SK-N-SH (cell line): ENCODE data around the gene PLAU. TPM values are rescaled to one million over a fixed set of nuclear protein-coding genes. Genes with fewer than 3 reads are reported as not detected.
"Not testable (repeated sequence)": the region's sequence is repeated elsewhere in the genome, so short reads cannot be mapped to it uniquely, and the experiment has no call there.

Source experiments
- CTCF ChIA-PET: fragments of 300-600, 350-600 bp; formaldehyde crosslinking; extraction: SDS; loops from one replicate; lab custom pipeline; 2021; lab: Yijun Ruan, JAX
- POLR2A ChIA-PET: fragments of 350-600 bp; sonication (Branson Sonifier 250); formaldehyde crosslinking; extraction: SDS; loops from one replicate; lab custom pipeline; 2020; ENCODE audit warnings: antibody characterized with exemption, inconsistent platforms; lab: Yijun Ruan, JAX
- DNase-seq: peaks from one replicate; pipeline ENCODE4 v3.0.0; 2012
- H2AFZ ChIP-seq: fragments of 200-600 bp; sonication (generic); 2 replicates; pipeline ENCODE4 v1.8.1; 2016; ENCODE audit warnings: antibody characterized with exemption, mild to moderate bottlenecking, low read depth
- H3F3A ChIP-seq: fragments of 200-600 bp; sonication (generic); replicated peaks from 2 replicates; pipeline ENCODE3; 2016; ENCODE audit warnings: antibody characterized with exemption, mild to moderate bottlenecking; ENCODE audit not compliant: insufficient read depth
- H3K27ac ChIP-seq, 2 experiments: fragments of 200-500 bp in 1 of 2; fragments of 200-600 bp in 1 of 2; sonication (Bioruptor generic) in 1 of 2; sonication (generic), shearing (Covaris generic) in 1 of 2; 2 replicates each; pipeline versions ENCODE4 v1.5.1 to v1.6.1; 2014 to 2016; ENCODE audit warnings: low read depth in 2 of 2, inconsistent platforms in 1 of 2, low read length in 1 of 2, mild to moderate bottlenecking in 1 of 2, mixed read lengths in 1 of 2
- H3K27me3 ChIP-seq: fragments of 200-600 bp; sonication (generic), shearing (Covaris generic); 2 replicates; pipeline ENCODE4 v1.6.1; 2016; ENCODE audit warnings: mixed run types; ENCODE audit not compliant: insufficient read depth
- H3K36me3 ChIP-seq, 2 experiments: fragments of 200-500 bp in 1 of 2; fragments of 200-600 bp in 1 of 2; sonication (Bioruptor generic) in 1 of 2; sonication (generic) in 1 of 2; replicated peaks in 1 of 2; 2 replicates each; pipeline versions ENCODE3 to v1.5.1; 2014 to 2016; ENCODE audit warnings: low read length in 1 of 2, mild to moderate bottlenecking in 1 of 2; ENCODE audit not compliant: insufficient read depth in 2 of 2, control insufficient read depth in 1 of 2
- H3K4me1 ChIP-seq, 2 experiments: fragments of 200-500 bp in 1 of 2; fragments of 200-600 bp in 1 of 2; sonication (Bioruptor generic) in 1 of 2; sonication (generic), shearing (Covaris generic) in 1 of 2; 2 replicates each; pipeline versions ENCODE4 v1.5.1 to v1.6.1; 2014 to 2016; ENCODE audit warnings: low read depth in 1 of 2, low read length in 1 of 2, mixed run types in 1 of 2; ENCODE audit not compliant: insufficient read depth in 2 of 2, control insufficient read depth in 1 of 2
- H3K4me2 ChIP-seq: fragments of 200-600 bp; sonication (generic), shearing (Covaris generic); 2 replicates; pipeline ENCODE4 v1.6.1; 2017; ENCODE audit warnings: mixed run types
- H3K4me3 ChIP-seq, 2 experiments: fragments of 200-500 bp in 1 of 2; fragments of 200-600 bp in 1 of 2; sonication (Bioruptor generic) in 1 of 2; sonication (generic), shearing (Covaris generic) in 1 of 2; 2 replicates each; pipeline versions ENCODE4 v1.5.1 to v1.8.1; 2014 to 2016; ENCODE audit warnings: low read depth in 2 of 2, inconsistent platforms in 1 of 2, low read length in 1 of 2, mild to moderate bottlenecking in 1 of 2, mixed read lengths in 1 of 2, moderate library complexity in 1 of 2
- H3K79me2 ChIP-seq: fragments of 200-600 bp; sonication (generic); 2 replicates; pipeline ENCODE4 v1.8.1; 2017; ENCODE audit warnings: mild to moderate bottlenecking; ENCODE audit not compliant: insufficient read depth
- H3K9ac ChIP-seq: fragments of 200-600 bp; sonication (generic); 2 replicates; pipeline ENCODE4 v1.6.1; 2017; ENCODE audit warnings: mixed run types
- H3K9me2 ChIP-seq: fragments of 200-600 bp; sonication (generic); 2 replicates; pipeline ENCODE4 v1.6.1; 2017; ENCODE audit warnings: mixed run types
- H3K9me3 ChIP-seq: fragments of 200-600 bp; sonication (generic); 2 replicates; pipeline ENCODE4 v1.6.1; 2017; ENCODE audit warnings: mixed run types, mild to moderate bottlenecking, moderate library complexity
- H4K20me1 ChIP-seq: fragments of 200-600 bp; sonication (generic); 2 replicates; pipeline ENCODE4 v1.6.1; 2017; ENCODE audit warnings: mild to moderate bottlenecking, mixed run types; ENCODE audit not compliant: insufficient read depth
- ELF1 ChIP-seq: IDR thresholded peaks from 2 replicates; pipeline ENCODE4 v1.4.0; 2012
- FOXJ3 ChIP-seq: sonication (generic); formaldehyde crosslinking; IDR thresholded peaks from 2 replicates; pipeline ENCODE4 v1.5.1; 2020; ENCODE audit warnings: mild to moderate bottlenecking, missing genetic modification reagents
- FOXM1 ChIP-seq: IDR thresholded peaks from 2 replicates; pipeline ENCODE4 v1.4.0; 2012; ENCODE audit warnings: low read depth, mild to moderate bottlenecking
- GATA2 ChIP-seq: sonication (generic); formaldehyde crosslinking; IDR thresholded peaks from 2 replicates; pipeline ENCODE4 v1.5.0; 2020; ENCODE audit warnings: mild to moderate bottlenecking, missing genetic modification reagents
- MEF2A ChIP-seq: IDR thresholded peaks from 2 replicates; pipeline ENCODE4 v1.4.0; 2012; ENCODE audit warnings: low read depth, borderline replicate concordance
- MXI1 ChIP-seq: IDR thresholded peaks from 2 replicates; pipeline ENCODE4 v1.6.1; 2012; ENCODE audit warnings: mild to moderate bottlenecking, low read depth, low read length, improper control_type of control experiment
- NFIC ChIP-seq: IDR thresholded peaks from 2 replicates; pipeline ENCODE4 v1.4.0; 2012; ENCODE audit warnings: borderline replicate concordance
- RFX5 ChIP-seq: IDR thresholded peaks from 2 replicates; pipeline ENCODE4 v1.6.1; 2012; ENCODE audit warnings: mild to moderate bottlenecking, improper control_type of control experiment, low read length
- RXRA ChIP-seq: IDR thresholded peaks from 2 replicates; pipeline ENCODE4 v1.4.0; 2012; ENCODE audit warnings: low read depth, mild to moderate bottlenecking, borderline replicate concordance
- SIN3A ChIP-seq: IDR thresholded peaks from 2 replicates; pipeline ENCODE4 v1.6.1; 2012; ENCODE audit warnings: low read depth, mild to moderate bottlenecking, low read length, moderate library complexity, borderline replicate concordance
- TAF1 ChIP-seq: IDR thresholded peaks from 2 replicates; pipeline ENCODE4 v1.6.1; 2012; ENCODE audit warnings: low read depth, mild to moderate bottlenecking, low read length, moderate library complexity, borderline replicate concordance
- TEAD4 ChIP-seq: IDR thresholded peaks from 2 replicates; pipeline ENCODE4 v1.4.0; 2012; ENCODE audit warnings: mild to moderate bottlenecking, borderline replicate concordance; ENCODE audit not compliant: insufficient read depth
- WGBS: methylation state at CpG from one replicate; pipeline ENCODE4 v1.1.6; 2017; ENCODE audit warnings: low lambda C conversion rate; 5-methylcytosine and 5-hydroxymethylcytosine counted together
- polyA plus RNA-seq, 3 experiments: library from polyadenylated mRNA; depleted of rRNA; stranded (reverse); fragments of >200 nt; gene quantifications; 2 replicates each; pipeline ENCODE4 v1.2.3, GENCODE V29; 2012
- TF ChIP-seq, protein P1 (sequence below): IDR thresholded peaks from 2 replicates; pipeline ENCODE4 v1.4.0; 2012; ENCODE audit warnings: low read depth, borderline replicate concordance
- TF ChIP-seq, protein P2 (sequence below): IDR thresholded peaks from 2 replicates; pipeline ENCODE4; 2012
- TF ChIP-seq, protein P3 (sequence below): fragments of 150-350 bp; IDR thresholded peaks from 2 replicates; pipeline ENCODE4 v1.6.1; 2016; ENCODE audit warnings: mild to moderate bottlenecking, low read depth, low read length

The PLAU gene
- polyA plus RNA-seq, 1 of the 3 experiments (the other 2 are of a cell fraction): 200 TPM

DNA sequence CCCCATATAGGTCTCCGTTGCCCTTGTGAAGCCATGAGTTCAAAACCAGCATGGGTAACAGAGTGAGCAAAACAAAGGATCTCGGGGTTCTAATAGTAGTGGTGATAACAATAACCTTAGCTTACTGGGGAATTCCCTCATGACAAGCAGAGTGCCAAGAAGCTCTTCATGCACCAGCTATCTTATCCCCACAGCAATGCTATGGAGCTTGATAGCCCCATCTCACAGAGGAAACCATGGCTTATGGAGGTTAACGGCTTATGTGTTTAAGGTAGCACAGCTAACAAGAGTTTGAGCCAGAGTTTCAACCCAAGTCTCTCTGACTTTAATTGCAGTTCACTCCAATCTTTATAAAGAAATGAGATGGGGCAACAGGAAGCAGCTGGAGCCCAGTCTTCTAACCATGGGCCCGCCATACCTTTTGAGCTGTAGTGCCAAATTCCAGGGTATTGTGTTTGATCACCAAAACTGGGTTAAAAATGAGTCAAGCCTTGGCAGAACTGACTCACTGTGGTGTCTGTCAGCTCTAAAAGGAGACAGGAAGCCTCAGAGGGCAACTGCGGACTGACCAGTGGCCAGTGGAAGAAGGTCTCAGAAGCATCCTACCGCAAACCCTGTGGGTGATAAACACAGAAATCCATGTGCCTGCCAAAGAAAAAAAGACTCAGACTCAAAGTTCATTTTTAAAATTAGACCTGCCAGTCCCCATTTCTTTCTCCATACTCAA, 16.5 kb upstream of the PLAU start (continued):
- peak; percentile 67; the same call in 1 of the 2 replicates for TF ChIP-seq FOXM1
- TF ChIP-seq FOXJ3 (CRISPR knock-in tag): no peak
- TF ChIP-seq RFX5: no peak
- no peak for TF ChIP-seq MXI1
- 0 out of 2 replicates have a peak, but pooled peaks have one; percentile 14 for TF ChIP-seq TAF1
- TF ChIP-seq, protein P1, sequence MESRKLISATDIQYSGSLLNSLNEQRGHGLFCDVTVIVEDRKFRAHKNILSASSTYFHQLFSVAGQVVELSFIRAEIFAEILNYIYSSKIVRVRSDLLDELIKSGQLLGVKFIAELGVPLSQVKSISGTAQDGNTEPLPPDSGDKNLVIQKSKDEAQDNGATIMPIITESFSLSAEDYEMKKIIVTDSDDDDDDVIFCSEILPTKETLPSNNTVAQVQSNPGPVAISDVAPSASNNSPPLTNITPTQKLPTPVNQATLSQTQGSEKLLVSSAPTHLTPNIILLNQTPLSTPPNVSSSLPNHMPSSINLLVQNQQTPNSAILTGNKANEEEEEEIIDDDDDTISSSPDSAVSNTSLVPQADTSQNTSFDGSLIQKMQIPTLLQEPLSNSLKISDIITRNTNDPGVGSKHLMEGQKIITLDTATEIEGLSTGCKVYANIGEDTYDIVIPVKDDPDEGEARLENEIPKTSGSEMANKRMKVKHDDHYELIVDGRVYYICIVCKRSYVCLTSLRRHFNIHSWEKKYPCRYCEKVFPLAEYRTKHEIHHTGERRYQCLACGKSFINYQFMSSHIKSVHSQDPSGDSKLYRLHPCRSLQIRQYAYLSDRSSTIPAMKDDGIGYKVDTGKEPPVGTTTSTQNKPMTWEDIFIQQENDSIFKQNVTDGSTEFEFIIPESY: peak; percentile 73; the same call in 1 of the 2 replicates
- TF ChIP-seq, protein P2, sequence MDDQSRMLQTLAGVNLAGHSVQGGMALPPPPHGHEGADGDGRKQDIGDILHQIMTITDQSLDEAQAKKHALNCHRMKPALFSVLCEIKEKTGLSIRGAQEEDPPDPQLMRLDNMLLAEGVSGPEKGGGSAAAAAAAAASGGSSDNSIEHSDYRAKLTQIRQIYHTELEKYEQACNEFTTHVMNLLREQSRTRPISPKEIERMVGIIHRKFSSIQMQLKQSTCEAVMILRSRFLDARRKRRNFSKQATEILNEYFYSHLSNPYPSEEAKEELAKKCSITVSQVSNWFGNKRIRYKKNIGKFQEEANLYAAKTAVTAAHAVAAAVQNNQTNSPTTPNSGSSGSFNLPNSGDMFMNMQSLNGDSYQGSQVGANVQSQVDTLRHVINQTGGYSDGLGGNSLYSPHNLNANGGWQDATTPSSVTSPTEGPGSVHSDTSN: peak; percentile 85
- TF ChIP-seq ELF1: peak; percentile 39; the same call in 1 of the 2 replicates
- TF ChIP-seq GATA2 (CRISPR knock-in tag): no peak

DNA sequence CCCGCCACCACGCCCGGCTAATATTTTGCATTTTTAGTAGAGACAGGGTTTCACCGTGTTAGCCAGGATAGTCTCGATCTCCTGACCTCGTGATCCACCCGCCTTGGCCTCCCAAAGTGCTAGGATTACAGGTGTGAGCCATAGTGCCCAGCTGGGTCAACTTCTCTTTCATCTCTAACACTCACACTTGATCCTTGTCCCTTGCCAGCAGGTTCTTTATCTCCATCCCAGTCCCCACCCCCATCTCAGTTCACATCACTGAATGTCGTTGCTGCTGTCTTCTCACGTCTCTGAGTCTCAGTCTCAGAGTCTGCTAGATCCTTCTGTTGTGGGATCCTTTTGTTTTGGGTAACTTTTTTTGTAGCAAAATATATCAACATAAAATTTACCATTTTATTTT, 15.6 kb upstream of the PLAU start:
- H4K20me1 ChIP-seq, POLR2A ChIA-PET: not testable (repeated sequence)
- H3K27ac ChIP-seq: peak overlapping the region in 1 of 2 experiments; percentile 66; a peak in 2 of 4 replicates

DNA sequence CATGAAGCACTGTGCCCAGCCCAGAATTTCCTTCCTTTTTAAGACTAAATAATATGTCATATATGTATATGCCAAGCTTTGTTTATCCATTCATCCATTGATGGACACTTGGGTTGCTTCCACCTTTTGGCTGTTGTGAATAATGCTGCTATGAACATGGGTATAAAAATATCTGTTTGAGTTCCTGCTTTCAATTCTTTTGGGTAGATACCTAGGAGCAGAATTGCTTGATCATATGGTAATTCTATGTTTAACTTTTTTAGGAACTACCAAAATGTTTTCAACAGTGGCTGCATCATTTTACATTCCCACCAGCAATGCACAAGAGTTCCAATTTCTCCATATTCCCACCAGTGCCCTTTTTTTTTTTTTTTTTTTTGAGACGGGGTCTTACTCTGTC, 13.2 kb upstream of the PLAU start:
- Histone ChIP-seq H3K36me3 (no peaks in the 10 kb centered on the region), H3K27me3 (no peaks in the 10 kb centered on the region), H3F3A (peaks cover 34% of the 10 kb centered on the region), H3K4me1 (peaks cover 0 to 8% of the 10 kb centered on the region in 2 experiments; a peak in 1 of 4 replicates), H3K4me2 (no peak overlapping the region), H3K9me2 (no peaks in the 10 kb centered on the region), H4K20me1 (no peaks in the 10 kb centered on the region), H3K27ac (no peak overlapping the region), H3K4me3 (no peak overlapping the region), H3K9me3 (no peaks in the 10 kb centered on the region), H3K9ac (no peak overlapping the region), H3K79me2 (no peaks in the 10 kb centered on the region), H2AFZ (no peak overlapping the region)
- WGBS: 95% methylated on average over 1 of the region's 1 CpG
- POLR2A ChIA-PET: no interaction called here
- CTCF ChIA-PET: interaction anchor here (3.7 to 26.9 kb wide), 2 partner anchors 10 to 43 kb away, joined by 26 to 472 read pairs; no protein-coding TSS in a partner anchor
- no peak for DNase-seq
- TF ChIP-seq FOXM1 (no peak), RXRA (no peak), RFX5 (no peak), NFIC (no peak), TEAD4 (no peak), MEF2A (no peak), SIN3A (no peak)
- TF ChIP-seq, protein P2: no peak
- TF ChIP-seq, protein P3, sequence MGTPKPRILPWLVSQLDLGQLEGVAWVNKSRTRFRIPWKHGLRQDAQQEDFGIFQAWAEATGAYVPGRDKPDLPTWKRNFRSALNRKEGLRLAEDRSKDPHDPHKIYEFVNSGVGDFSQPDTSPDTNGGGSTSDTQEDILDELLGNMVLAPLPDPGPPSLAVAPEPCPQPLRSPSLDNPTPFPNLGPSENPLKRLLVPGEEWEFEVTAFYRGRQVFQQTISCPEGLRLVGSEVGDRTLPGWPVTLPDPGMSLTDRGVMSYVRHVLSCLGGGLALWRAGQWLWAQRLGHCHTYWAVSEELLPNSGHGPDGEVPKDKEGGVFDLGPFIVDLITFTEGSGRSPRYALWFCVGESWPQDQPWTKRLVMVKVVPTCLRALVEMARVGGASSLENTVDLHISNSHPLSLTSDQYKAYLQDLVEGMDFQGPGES: no peak

More for the DNA sequence above, 15.6 kb upstream of the PLAU start:
- H3K4me2 ChIP-seq, H3K27me3 ChIP-seq, H2AFZ ChIP-seq, DNase-seq, H3K4me3 ChIP-seq, H3K4me1 ChIP-seq, H3K36me3 ChIP-seq, H3K79me2 ChIP-seq, H3K9me2 ChIP-seq, H3K9me3 ChIP-seq, H3K9ac ChIP-seq: not testable (repeated sequence)
- whole genome bisulfite sequencing: 98% methylated on average over 9 of the region's 9 CpGs
- peaks cover 34% of the 10 kb centered on the region for H3F3A ChIP-seq
- CTCF ChIA-PET: interaction anchor here (1.4 to 26.9 kb wide), 2 partner anchors 9 to 45 kb away, joined by 5 to 472 read pairs; no protein-coding TSS in a partner anchor
